IMR-90 (cell line): ENCODE measurements around the gene DPPA5. TPM values are rescaled to one million over a fixed set of nuclear protein-coding genes. Genes with fewer than 3 reads are reported as not detected.
"Not testable (repeated sequence)": the region's sequence is repeated elsewhere in the genome, so short reads cannot be mapped to it uniquely, and the experiment has no call there.

Experiments
- ATAC-seq: fragments of 200-7000 bp; cut with Tn5 transposase; 2 replicates; pipeline ENCODE4 v1.9.1; 2020; ENCODE audit warnings: low read depth, mild to moderate bottlenecking, moderate library complexity
- BruUV-seq: library from RNA; stranded (reverse); fragments of 400-500 nt; replicated peaks from 2 replicates; lab custom pipeline; 2021; lab: Mats Ljungman, UMichigan
- CTCF ChIA-PET: fragments of 300-600 bp; formaldehyde crosslinking; extraction: SDS; loops from one replicate; lab custom pipeline; 2021; ENCODE audit warnings: antibody characterized with exemption; lab: Yijun Ruan, JAX
- POLR2A ChIA-PET: fragments of 300-600 bp; sonication (Branson Sonifier 250); formaldehyde crosslinking; loops from one replicate; lab custom pipeline; 2022; ENCODE audit warnings: antibody characterized with exemption; ENCODE audit not compliant: unreplicated experiment; lab: Charles Lee
- DNase-seq: peaks from one replicate; pipeline ENCODE4 v3.0.0; 2013
- H2AFZ ChIP-seq: replicated peaks from 2 replicates; pipeline ENCODE3; 2013; ENCODE audit warnings: low read length, mild to moderate bottlenecking; ENCODE audit not compliant: poor library complexity
- H2AK5ac ChIP-seq: 2 replicates; pipeline ENCODE4 v1.6.1; 2013; ENCODE audit warnings: low read depth, low read length, inconsistent platforms
- H2AK9ac ChIP-seq: replicated peaks from 2 replicates; pipeline ENCODE3; 2013; ENCODE audit warnings: mild to moderate bottlenecking, low read depth, low read length, moderate library complexity; ENCODE audit not compliant: poor library complexity
- H2BK120ac ChIP-seq: 2 replicates; pipeline ENCODE4 v1.6.1; 2013; ENCODE audit warnings: low read depth, low read length, inconsistent platforms
- H2BK15ac ChIP-seq: 3 replicates; pipeline ENCODE4 v1.6.1; 2013; ENCODE audit warnings: low read depth, low read length, inconsistent platforms
- H2BK20ac ChIP-seq: 2 replicates; pipeline ENCODE4 v1.6.1; 2013; ENCODE audit warnings: low read depth, mild to moderate bottlenecking, inconsistent platforms, low read length, moderate library complexity
- H2BK5ac ChIP-seq: 2 replicates; pipeline ENCODE4 v1.6.1; 2013; ENCODE audit warnings: mild to moderate bottlenecking, low read depth, low read length, inconsistent platforms; ENCODE audit not compliant: poor library complexity, severe bottlenecking
- H3K14ac ChIP-seq: replicated peaks from 2 replicates; pipeline ENCODE4 v1.6.1; 2013; ENCODE audit warnings: low read depth, low read length, inconsistent platforms
- H3K18ac ChIP-seq: 2 replicates; pipeline ENCODE4 v1.6.1; 2013; ENCODE audit warnings: low read depth, low read length, control low read depth
- H3K23ac ChIP-seq: 2 replicates; pipeline ENCODE4 v1.6.1; 2013; ENCODE audit warnings: low read depth, low read length, inconsistent platforms
- H3K27ac ChIP-seq: 2 replicates; pipeline ENCODE4 v1.5.1; 2013; ENCODE audit warnings: mild to moderate bottlenecking, control low read depth, low read length; ENCODE audit not compliant: insufficient read depth
- H3K27me3 ChIP-seq: 2 replicates; pipeline ENCODE4 v1.6.1; 2013; ENCODE audit warnings: low read length; ENCODE audit not compliant: control insufficient read depth, insufficient read depth
- H3K36me3 ChIP-seq: 2 replicates; pipeline ENCODE4 v1.6.1; 2013; ENCODE audit warnings: low read length, mixed read lengths; ENCODE audit not compliant: control insufficient read depth, insufficient read depth
- H3K4ac ChIP-seq: 2 replicates; pipeline ENCODE4 v1.6.1; 2013; ENCODE audit warnings: low read depth, low read length, inconsistent platforms
- H3K4me1 ChIP-seq: 2 replicates; pipeline ENCODE4 v1.6.1; 2013; ENCODE audit warnings: low read length, mixed read lengths; ENCODE audit not compliant: control insufficient read depth, insufficient read depth
- H3K4me2 ChIP-seq: 2 replicates; pipeline ENCODE4 v1.6.1; 2013; ENCODE audit warnings: low read depth, mild to moderate bottlenecking, control low read depth, low read length, moderate library complexity
- H3K4me3 ChIP-seq: 2 replicates; pipeline ENCODE4 v1.5.1; 2013; ENCODE audit warnings: low read depth, mild to moderate bottlenecking, control low read depth, low read length, moderate library complexity; ENCODE audit not compliant: insufficient read depth
- H3K56ac ChIP-seq: 2 replicates; pipeline ENCODE4 v1.6.1; 2013; ENCODE audit warnings: low read length, inconsistent platforms; ENCODE audit not compliant: insufficient read depth; ENCODE audit errors: extremely low read depth
- H3K79me1 ChIP-seq, 2 experiments: 2 replicates each; pipeline ENCODE4 v1.6.1; 2013; ENCODE audit warnings: low read length in 2 of 2, inconsistent platforms in 1 of 2, low read depth in 1 of 2
- H3K9ac ChIP-seq: 2 replicates; pipeline ENCODE4 v1.6.1; 2013; ENCODE audit warnings: low read depth, low read length, control low read depth
- H3K9me1 ChIP-seq: 2 replicates; pipeline ENCODE4 v1.6.1; 2013; ENCODE audit warnings: low read length, inconsistent platforms; ENCODE audit not compliant: insufficient read depth
- H3K9me3 ChIP-seq: 2 replicates; pipeline ENCODE4 v1.6.1; 2013; ENCODE audit warnings: low read length; ENCODE audit not compliant: control insufficient read depth, insufficient read depth
- H4K20me1 ChIP-seq: 2 replicates; pipeline ENCODE4 v1.6.1; 2013; ENCODE audit warnings: low read length, inconsistent platforms; ENCODE audit not compliant: insufficient read depth
- H4K5ac ChIP-seq: 2 replicates; pipeline ENCODE4 v1.6.1; 2013; ENCODE audit warnings: mild to moderate bottlenecking, low read depth, low read length, control low read depth
- H4K8ac ChIP-seq, 2 experiments: 2 replicates each; pipeline ENCODE4 v1.6.1; 2013; ENCODE audit warnings: low read depth in 2 of 2, low read length in 2 of 2, control low read depth in 1 of 2, inconsistent platforms in 1 of 2
- H4K91ac ChIP-seq: 2 replicates; pipeline ENCODE4 v1.6.1; 2013; ENCODE audit warnings: low read depth, low read length, inconsistent platforms; ENCODE audit not compliant: insufficient read depth
- RCOR1 ChIP-seq: IDR thresholded peaks from 2 replicates; pipeline ENCODE4 v1.6.1; 2012; ENCODE audit warnings: mild to moderate bottlenecking, low read length, improper control_type of control experiment; ENCODE audit not compliant: insufficient replicate concordance
- WGBS, 2 experiments: methylation state at CpG; one replicate each; pipeline versions ENCODE4 v1.1.5 to v1.1.7; 2013; ENCODE audit warnings: missing lambda C conversion rate in 2 of 2; ENCODE audit not compliant: insufficient read length in 1 of 2; ENCODE audit errors: extremely low coverage in 2 of 2; 5-methylcytosine and 5-hydroxymethylcytosine counted together
- dilution Hi-C: fragments of 300-500 bp; cut with HindIII; formaldehyde crosslinking; loops from one replicate; pipeline ENCODE4 v1.14.3; 2018; ENCODE audit warnings: low sequenced_read_pairs; ENCODE audit not compliant: unreplicated experiment
- in situ Hi-C: fragments of 300-500 bp; cut with MboI; formaldehyde crosslinking; loops from 3 replicates; pipeline ENCODE4 v1.14.3; 2019; ENCODE audit warnings: low sequenced_read_pairs, inconsistent platforms, mixed read lengths
- intact Hi-C: fragments of 100-400 bp; cut with micrococcal nuclease; formaldehyde crosslinking; loops from 2 replicates; pipeline ENCODE4 v1.10.0; 2022
- polyA plus RNA-seq, 3 experiments: library from polyadenylated mRNA; depleted of rRNA; stranded (reverse); fragments of >200 nt; gene quantifications; 2 replicates each; pipeline ENCODE4 v1.2.3, GENCODE V29; 2012; ENCODE audit warnings: low replicate concordance in 1 of 3
- total RNA-seq: library from RNA; depleted of rRNA; stranded (reverse); fragments of >200 nt; gene quantifications from 2 replicates; pipeline ENCODE4 v1.2.3, GENCODE V29; 2012

The DPPA5 gene
- total and polyA plus RNA-seq, 2 of the 4 experiments (the other 2 are of a cell fraction), result not detected

- TF ChIP-seq RCOR1, result no peak
Observed at GRCh38 chr6:73314577-73315492, 39.2 kb downstream of the DPPA5 start (continued).

GRCh38 chr6:73310503-73310845 is 43.6 kb downstream of the DPPA5 start:
- H4K20me1 ChIP-seq, H4K91ac ChIP-seq, dilution Hi-C loops, ATAC-seq, H3K18ac ChIP-seq, H3K36me3 ChIP-seq, H3K27me3 ChIP-seq, BruUV-seq, H3K14ac ChIP-seq, H3K56ac ChIP-seq, H2BK20ac ChIP-seq, H4K5ac ChIP-seq, H2BK5ac ChIP-seq, POLR2A ChIA-PET, H3K23ac ChIP-seq, H2AK5ac ChIP-seq, in situ Hi-C loops, H2BK15ac ChIP-seq, H3K9me3 ChIP-seq, intact Hi-C loops, H3K9me1 ChIP-seq, H3K4me1 ChIP-seq, DNase-seq: not testable (repeated sequence)
- peak overlapping the region; percentile 61 for H3K4me3 ChIP-seq
- peak overlapping the region; percentile 56; the same call in 1 of the 2 replicates for H3K27ac ChIP-seq
- H3K4me2 ChIP-seq, result peak overlapping the region; percentile 96
- H2AK9ac ChIP-seq, result peak overlapping the region; percentile 60
- H4K8ac ChIP-seq, result peak overlapping the region; percentile 85 to 93; a peak in 2 of 4 replicates
- H2AFZ ChIP-seq, result peak overlapping the region; percentile 94
- peak overlapping the region; percentile 94; the same call in 1 of the 2 replicates for H3K4ac ChIP-seq
- H3K79me1 ChIP-seq, result peaks cover 5 to 30% of the 10 kb centered on the region in 2 experiments
- WGBS, 2 experiments, result no CpG with 5 or more reads among the region's 4 CpGs
- CTCF ChIA-PET, result interaction anchor here (0.6 kb wide), 1 partner anchor 301 kb away, joined by 5 read pairs; no protein-coding TSS in a partner anchor
- H3K9ac ChIP-seq, result peak overlapping the region; percentile 72
- peak overlapping the region; percentile 91; the same call in 1 of the 2 replicates for H2BK120ac ChIP-seq
